ENCODE data around the gene KLHL36.

GRCh38 chr16:84709609-84710008, 61.3 kb downstream of the KLHL36 start:
- TF ChIP-seq RCOR1 (IDR thresholded peaks at IDR 0.05; ENCODE audit: low read length), result no peak
- no peak for TF ChIP-seq EP300 (IDR thresholded peaks at IDR 0.05; ENCODE audit: borderline replicate concordance in 1 of 2, low read depth in 1 of 2, low read length in 1 of 2)
- TF ChIP-seq, protein P1, sequence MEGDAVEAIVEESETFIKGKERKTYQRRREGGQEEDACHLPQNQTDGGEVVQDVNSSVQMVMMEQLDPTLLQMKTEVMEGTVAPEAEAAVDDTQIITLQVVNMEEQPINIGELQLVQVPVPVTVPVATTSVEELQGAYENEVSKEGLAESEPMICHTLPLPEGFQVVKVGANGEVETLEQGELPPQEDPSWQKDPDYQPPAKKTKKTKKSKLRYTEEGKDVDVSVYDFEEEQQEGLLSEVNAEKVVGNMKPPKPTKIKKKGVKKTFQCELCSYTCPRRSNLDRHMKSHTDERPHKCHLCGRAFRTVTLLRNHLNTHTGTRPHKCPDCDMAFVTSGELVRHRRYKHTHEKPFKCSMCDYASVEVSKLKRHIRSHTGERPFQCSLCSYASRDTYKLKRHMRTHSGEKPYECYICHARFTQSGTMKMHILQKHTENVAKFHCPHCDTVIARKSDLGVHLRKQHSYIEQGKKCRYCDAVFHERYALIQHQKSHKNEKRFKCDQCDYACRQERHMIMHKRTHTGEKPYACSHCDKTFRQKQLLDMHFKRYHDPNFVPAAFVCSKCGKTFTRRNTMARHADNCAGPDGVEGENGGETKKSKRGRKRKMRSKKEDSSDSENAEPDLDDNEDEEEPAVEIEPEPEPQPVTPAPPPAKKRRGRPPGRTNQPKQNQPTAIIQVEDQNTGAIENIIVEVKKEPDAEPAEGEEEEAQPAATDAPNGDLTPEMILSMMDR (IDR thresholded peaks at IDR 0.05), result no peak
- no peak for TF ChIP-seq YY1 (IDR thresholded peaks at IDR 0.05; ENCODE audit: low read depth)
- TF ChIP-seq POLR2AphosphoS5 (IDR thresholded peaks at IDR 0.05; ENCODE audit: low read depth, low read length), result no peak
- TF ChIP-seq SIN3A (IDR thresholded peaks at IDR 0.05; ENCODE audit: borderline replicate concordance, low read depth, low read length), result no peak
- no peak for TF ChIP-seq RFX5 (IDR thresholded peaks at IDR 0.05; ENCODE audit: low read length)
- TF ChIP-seq, protein P2, sequence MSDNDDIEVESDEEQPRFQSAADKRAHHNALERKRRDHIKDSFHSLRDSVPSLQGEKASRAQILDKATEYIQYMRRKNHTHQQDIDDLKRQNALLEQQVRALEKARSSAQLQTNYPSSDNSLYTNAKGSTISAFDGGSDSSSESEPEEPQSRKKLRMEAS (IDR thresholded peaks at IDR 0.05; ENCODE audit: low read depth), result no peak
- TF ChIP-seq, protein P3, sequence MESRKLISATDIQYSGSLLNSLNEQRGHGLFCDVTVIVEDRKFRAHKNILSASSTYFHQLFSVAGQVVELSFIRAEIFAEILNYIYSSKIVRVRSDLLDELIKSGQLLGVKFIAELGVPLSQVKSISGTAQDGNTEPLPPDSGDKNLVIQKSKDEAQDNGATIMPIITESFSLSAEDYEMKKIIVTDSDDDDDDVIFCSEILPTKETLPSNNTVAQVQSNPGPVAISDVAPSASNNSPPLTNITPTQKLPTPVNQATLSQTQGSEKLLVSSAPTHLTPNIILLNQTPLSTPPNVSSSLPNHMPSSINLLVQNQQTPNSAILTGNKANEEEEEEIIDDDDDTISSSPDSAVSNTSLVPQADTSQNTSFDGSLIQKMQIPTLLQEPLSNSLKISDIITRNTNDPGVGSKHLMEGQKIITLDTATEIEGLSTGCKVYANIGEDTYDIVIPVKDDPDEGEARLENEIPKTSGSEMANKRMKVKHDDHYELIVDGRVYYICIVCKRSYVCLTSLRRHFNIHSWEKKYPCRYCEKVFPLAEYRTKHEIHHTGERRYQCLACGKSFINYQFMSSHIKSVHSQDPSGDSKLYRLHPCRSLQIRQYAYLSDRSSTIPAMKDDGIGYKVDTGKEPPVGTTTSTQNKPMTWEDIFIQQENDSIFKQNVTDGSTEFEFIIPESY (IDR thresholded peaks at IDR 0.05; ENCODE audit: borderline replicate concordance, low read depth), result no peak
- TF ChIP-seq MXI1 (IDR thresholded peaks at IDR 0.05; ENCODE audit: low read depth, low read length), result no peak

Data from SK-N-SH (cell line).